Ecto neural progenitor cell (in vitro differentiated cells): Measurements from ENCODE around the gene PISD.
"Not testable (repeated sequence)": the region's sequence is repeated elsewhere in the genome, so short reads cannot be mapped to it uniquely, and the experiment has no call there.

Source experiments
- DNase-seq: peaks from one replicate; pipeline ENCODE4 v3.0.0-alpha.2; 2018; ENCODE audit warnings: low spot score

The PISD gene

GRCh38 chr22:31661851-31662667 lies at the start of gene PISD:
TSS of gene PISD (minus strand) at chr22:31662215. CDS start at chr22:31662208, 7 bp downstream.
- DNase-seq = peak; percentile 97

DNA sequence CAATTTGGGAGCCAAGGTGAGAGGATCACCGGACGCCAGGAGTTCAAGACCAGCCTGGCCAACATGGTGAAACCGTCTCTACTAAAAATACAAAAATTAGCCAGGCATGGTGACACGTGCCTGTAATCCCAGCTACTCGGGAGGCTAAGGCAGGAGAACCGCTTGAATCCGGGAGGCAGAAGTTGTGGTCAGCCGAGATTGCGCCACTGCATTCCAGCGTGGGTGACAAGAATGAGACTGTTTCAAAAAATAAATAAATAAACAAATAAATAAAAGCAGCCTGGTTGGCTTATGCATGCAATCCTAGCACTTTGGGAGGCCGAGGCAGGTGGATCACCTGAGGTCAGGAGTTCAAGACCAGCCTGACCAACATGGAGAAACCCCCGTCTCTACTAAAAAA lies 49.2 kb upstream of the PISD start:
- not testable (repeated sequence) for DNase-seq

GRCh38 chr22:31707519-31707918 lies 45.5 kb upstream of the PISD start:
- DNase-seq = no peak

- no peak for DNase-seq
Measured at GRCh38 chr22:31695423-31695822, 33.4 kb upstream of the PISD start.

- DNase-seq = not testable (repeated sequence)
Measured at GRCh38 chr22:31694046-31694445, 32.0 kb upstream of the PISD start.

DNA sequence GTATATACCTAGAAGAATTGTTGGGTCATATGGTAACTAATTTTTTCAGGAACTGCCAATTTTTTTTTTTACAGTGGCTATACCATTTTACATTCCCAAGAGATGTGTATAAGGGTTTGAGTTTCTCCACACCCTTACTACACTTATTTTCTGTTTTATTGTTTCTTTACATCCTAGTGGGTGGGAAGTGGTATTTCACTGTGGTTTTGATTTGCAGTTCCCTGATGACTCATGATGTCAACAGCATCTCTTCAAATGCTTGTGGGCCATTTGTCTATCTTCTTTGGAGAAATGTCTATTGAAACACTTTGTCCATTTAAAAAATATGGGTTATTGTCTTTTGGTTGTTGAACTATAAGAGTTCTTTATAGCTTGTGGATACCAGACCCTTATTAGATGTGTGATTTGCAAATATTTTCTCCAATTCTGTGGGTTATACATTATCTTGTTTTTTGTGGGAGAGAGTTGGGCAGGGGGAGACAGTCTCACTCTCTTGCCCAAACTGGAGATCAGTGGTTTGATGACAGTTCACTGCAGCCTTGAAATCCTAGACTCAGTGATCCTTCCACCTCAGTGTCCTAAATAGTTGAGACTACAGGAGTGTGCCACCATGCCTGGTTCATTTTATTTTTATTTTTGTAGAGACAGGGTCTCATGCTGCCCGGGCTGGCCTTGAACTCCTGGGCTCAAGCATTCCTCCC lies 30.3 kb upstream of the PISD start:
- DNase-seq = no peak

GRCh38 chr22:31691408-31691807 lies 29.4 kb upstream of the PISD start:
- DNase-seq = no peak

- no peak for DNase-seq
Measured at GRCh38 chr22:31683181-31684105, 21.4 kb upstream of the PISD start.

DNA sequence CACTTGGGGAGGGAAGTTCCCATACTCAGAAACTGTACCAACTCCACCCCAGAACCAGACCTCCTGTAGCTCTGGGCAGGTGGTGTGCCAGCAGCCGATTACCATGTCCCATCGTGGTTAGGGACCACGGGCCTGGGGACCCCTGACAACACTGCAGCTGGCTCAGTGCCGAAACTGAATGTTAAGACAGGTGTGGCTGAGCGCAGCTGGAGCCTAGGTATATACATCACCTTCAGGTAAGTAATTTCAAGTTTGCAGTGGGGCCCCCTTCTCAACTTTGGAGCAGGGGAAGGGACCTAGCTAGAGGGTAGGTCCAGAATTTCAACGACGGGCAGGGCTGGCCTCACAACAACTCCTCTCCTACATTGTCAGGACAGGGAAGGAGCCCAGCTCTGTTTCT lies 20.7 kb upstream of the PISD start:
- no peak for DNase-seq

- no peak for DNase-seq
Measured at GRCh38 chr22:31681349-31682345, 19.6 kb upstream of the PISD start.

GRCh38 chr22:31680861-31681341 lies 18.9 kb upstream of the PISD start:
- no peak for DNase-seq

GRCh38 chr22:31678748-31679147 lies 16.7 kb upstream of the PISD start:
- no peak for DNase-seq

- DNase-seq = peak; percentile 89
Measured at GRCh38 chr22:31676700-31677099, 14.7 kb upstream of the PISD start.

GRCh38 chr22:31674219-31674618 lies 12.2 kb upstream of the PISD start:
- DNase-seq = not testable (repeated sequence)

- DNase-seq = not testable (repeated sequence)
Measured at GRCh38 chr22:31668849-31669248, 6.8 kb upstream of the PISD start.

DNA sequence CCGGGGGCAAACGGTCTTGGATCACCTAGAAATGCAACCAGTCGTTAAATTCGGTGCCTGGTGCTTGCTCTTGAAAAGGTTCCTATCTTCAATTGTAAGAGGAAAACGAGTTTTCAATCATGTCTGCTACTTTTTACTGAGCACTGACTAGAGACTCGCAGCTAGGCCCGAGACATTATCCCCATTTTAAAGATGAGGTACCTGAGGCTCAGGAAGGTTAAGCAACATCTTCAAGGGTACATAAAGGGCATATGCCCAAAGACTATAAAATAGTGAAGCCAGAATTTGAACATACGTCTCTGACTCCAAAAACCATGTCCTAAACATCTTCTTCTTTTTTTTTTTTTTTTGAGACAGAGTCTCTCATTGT lies 638 bp upstream of the PISD start:
- no peak for DNase-seq

DNA sequence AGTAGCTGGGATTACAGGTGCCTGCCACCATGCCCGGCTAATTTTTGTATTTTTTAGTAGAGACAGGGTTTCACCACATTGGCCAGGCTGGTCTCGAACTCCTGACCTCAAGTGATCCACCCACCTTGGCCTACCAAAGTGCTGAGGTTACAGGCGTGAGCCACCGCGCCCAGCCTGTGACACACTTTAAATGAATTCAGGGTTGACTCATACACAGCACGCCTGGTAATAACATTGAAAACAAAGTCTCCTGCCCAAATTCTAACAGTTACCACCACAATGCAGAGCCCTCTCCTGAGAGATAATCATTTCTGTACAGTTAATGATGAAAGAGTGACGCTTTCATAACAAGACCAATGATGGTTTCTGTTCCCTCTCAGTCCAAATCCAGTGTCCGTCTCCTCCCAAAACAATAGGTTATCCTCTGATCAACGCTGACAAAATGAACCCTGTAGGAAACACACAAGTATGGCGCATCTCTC lies 1.1 kb downstream of the PISD start:
- DNase-seq = not testable (repeated sequence)

- DNase-seq = no peak
Measured at GRCh38 chr22:31659246-31659645, 2.8 kb downstream of the PISD start.

DNA sequence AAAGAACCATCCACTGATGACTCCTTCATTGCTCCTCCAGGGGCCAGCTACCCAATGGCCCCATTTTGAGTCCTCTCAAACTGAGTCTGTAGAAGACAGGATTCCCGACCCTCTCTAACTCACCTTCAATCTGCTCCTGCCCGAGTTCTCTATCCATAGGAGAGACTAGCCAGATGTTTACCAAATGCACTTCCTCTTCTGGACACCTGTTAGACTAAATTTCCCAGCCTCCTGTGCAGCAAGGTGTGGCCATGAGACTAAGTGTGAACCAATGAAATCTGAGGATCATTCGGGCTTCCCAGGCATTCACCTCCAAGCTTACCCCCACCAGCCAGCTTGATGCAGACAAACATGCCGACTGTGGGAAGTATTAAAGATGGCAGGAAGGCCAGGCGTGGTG lies 7.6 kb downstream of the PISD start:
- no peak for DNase-seq

DNA sequence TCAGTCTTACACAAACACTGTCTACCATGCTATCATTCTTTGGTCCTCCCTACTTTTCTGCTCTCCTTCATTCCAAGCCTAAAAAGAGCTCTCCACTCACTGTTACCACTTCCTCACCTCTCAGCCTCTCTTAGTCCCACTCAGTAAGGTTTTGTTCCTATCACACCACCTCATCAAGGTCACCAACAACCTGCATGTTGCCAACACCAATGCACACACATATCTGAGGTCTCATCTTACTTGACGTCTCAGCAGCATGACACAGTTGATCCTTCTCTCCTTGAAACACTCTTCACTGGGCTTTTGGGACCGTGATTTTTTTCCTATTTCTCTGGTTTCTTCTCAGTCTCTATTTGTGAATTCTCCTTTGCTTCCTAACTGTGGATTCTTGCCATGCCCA lies 8.1 kb downstream of the PISD start:
- no peak for DNase-seq
